Measurements from ENCODE around the gene CINP. TPM values are rescaled to one million over a fixed set of nuclear protein-coding genes. Genes with fewer than 3 reads are reported as not detected.

Gene CINP
- total and polyA plus RNA-seq, 2 of the 8 experiments (the other 6 are each of a cell fraction or from before 2014, with no cell fraction given), result 47.8 to 51.6 TPM

DNA sequence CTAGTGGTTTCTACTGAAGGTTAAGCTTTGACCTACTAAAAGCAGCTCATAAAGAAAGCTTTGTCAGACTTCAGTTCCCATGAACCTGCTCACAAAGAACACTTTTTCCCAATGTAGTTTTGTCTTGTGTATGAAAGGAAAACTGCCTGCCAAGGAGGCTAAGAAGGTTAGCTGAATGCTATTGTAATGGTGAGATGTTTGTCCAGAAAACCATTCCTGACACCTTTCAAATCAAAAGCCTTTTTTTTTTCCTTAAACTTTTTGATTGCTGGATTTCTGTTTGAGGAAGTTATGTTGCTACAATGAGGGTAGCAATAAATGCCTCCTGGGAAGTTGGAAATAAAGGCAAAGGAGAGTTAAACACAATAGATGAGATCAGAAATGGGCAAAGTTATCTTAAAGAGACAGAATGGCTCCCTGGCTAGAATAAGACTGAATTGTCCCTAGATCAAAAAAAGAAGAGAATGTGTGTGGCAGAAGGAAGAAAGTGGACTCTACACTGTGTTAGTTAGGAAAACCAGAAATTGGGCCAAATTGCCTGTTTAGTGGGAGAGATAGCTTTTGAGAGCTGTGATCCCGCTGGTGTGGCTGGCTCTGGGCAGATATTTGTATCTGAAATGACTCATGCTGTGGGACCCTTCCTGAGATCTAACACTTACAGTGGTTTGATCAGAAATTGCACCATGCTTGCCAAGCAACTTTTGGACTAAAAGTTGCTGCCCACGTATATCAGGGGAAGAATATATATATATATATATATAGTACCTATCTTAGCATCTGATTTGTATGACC lies 27.6 kb upstream of the CINP start:
- 77% methylated on average over 2 of the region's 2 CpGs; no CpG with 5 or more reads in 1 of the 2 experiments for WGBS, 2 experiments (ENCODE audit: extremely low coverage in 1 of 2, insufficient coverage in 1 of 2, insufficient read length in 1 of 2, insufficient replicate concordance in 2 of 2, low coverage in 1 of 2, low lambda C conversion rate in 2 of 2, missing lambda C conversion rate in 1 of 2)
- DNase-seq (ENCODE audit: low read depth in 1 of 2, low spot score in 2 of 2), result no peak
- CTCF ChIA-PET (ENCODE audit: partially characterized antibody), result interaction anchor here (0.7 to 1.9 kb wide), 3 partner anchors 39 to 76 kb away, joined by 3 to 6 read pairs (median 3); no protein-coding TSS in a partner anchor
- TF ChIP-seq PHF8 (conservative IDR thresholded peaks at IDR 0.05; ENCODE audit: low read depth, low read length), result no peak
- no peak for TF ChIP-seq HDAC2 (IDR thresholded peaks at IDR 0.05; ENCODE audit: borderline replicate concordance in 1 of 2, low read depth in 2 of 2, low read length in 2 of 2)
- TF ChIP-seq MAFK (IDR thresholded peaks at IDR 0.05; ENCODE audit: low read depth, low read length), result no peak
- no peak for TF ChIP-seq SUZ12 (IDR thresholded peaks at IDR 0.05; ENCODE audit: low read length)
- TF ChIP-seq, protein P1, sequence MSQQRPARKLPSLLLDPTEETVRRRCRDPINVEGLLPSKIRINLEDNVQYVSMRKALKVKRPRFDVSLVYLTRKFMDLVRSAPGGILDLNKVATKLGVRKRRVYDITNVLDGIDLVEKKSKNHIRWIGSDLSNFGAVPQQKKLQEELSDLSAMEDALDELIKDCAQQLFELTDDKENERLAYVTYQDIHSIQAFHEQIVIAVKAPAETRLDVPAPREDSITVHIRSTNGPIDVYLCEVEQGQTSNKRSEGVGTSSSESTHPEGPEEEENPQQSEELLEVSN (IDR thresholded peaks at IDR 0.05), result no peak
- TF ChIP-seq RBBP5 (IDR thresholded peaks at IDR 0.05; ENCODE audit: borderline replicate concordance, low read depth, low read length), result no peak
- TF ChIP-seq, protein P2, sequence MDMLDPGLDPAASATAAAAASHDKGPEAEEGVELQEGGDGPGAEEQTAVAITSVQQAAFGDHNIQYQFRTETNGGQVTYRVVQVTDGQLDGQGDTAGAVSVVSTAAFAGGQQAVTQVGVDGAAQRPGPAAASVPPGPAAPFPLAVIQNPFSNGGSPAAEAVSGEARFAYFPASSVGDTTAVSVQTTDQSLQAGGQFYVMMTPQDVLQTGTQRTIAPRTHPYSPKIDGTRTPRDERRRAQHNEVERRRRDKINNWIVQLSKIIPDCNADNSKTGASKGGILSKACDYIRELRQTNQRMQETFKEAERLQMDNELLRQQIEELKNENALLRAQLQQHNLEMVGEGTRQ (IDR thresholded peaks at IDR 0.05; ENCODE audit: low read length), result no peak
- TF ChIP-seq ZNF274 (IDR thresholded peaks at IDR 0.05; ENCODE audit: borderline replicate concordance, extremely low read depth, low read length), result no peak
- TF ChIP-seq YY1 (IDR thresholded peaks at IDR 0.05; ENCODE audit: low read depth, low read length), result no peak
- TF ChIP-seq RFX5 (IDR thresholded peaks at IDR 0.05; ENCODE audit: borderline replicate concordance, low read depth, low read length), result no peak

More for the DNA sequence above, 27.6 kb upstream of the CINP start:
- Histone ChIP-seq H2BK5ac (ENCODE audit: low read depth, low read length) (no peak overlapping the region), H2BK15ac (ENCODE audit: low read length) (no peak overlapping the region), H3K56ac (replicated peaks; ENCODE audit: insufficient read length, low read depth, low read length) (no peak overlapping the region), H3K4ac (replicated peaks; ENCODE audit: insufficient read length, low read depth, low read length) (no peak overlapping the region), H3K9me3 (ENCODE audit: insufficient read depth in 2 of 2, low read depth in 1 of 2, low read length in 1 of 2) (no peaks in the 10 kb centered on the region), H4K8ac (ENCODE audit: extremely low read depth, insufficient read depth, low read length) (no peak overlapping the region), H3K18ac (ENCODE audit: extremely low read depth, low read length) (no peak overlapping the region), H3K79me1 (ENCODE audit: low read depth, low read length) (no peaks in the 10 kb centered on the region), H3K4me1 (replicated peaks in 1 of 4; ENCODE audit: control insufficient read depth in 3 of 4, insufficient read depth in 4 of 4, low read length in 3 of 4) (peaks cover 4 to 9% (median 7%) of the 10 kb centered on the region in 4 experiments; a peak in 4 of 7 replicates), H3K27me3 (replicated peaks in 1 of 4; ENCODE audit: control insufficient read depth in 3 of 4, extremely low read depth in 1 of 4, insufficient read depth in 3 of 4, low read length in 3 of 4) (no peaks in the 10 kb centered on the region), H3K79me2 (ENCODE audit: control insufficient read depth in 1 of 2, insufficient read depth in 2 of 2, low read length in 2 of 2) (no peaks in the 10 kb centered on the region), H2AFZ (ENCODE audit: low read length) (no peak overlapping the region), H3K4me3 (ENCODE audit: extremely low read depth in 1 of 4, insufficient read depth in 2 of 4, low read depth in 3 of 4, low read length in 4 of 4) (no peak overlapping the region), H3K27ac (ENCODE audit: low read depth, low read length) (no peak overlapping the region), H2BK120ac (replicated peaks; ENCODE audit: low read depth, low read length) (no peak overlapping the region), H3K4me2 (ENCODE audit: insufficient read depth in 1 of 2, low read depth in 2 of 2, low read length in 2 of 2) (no peak overlapping the region), H2AK5ac (ENCODE audit: low read depth, low read length) (no peak overlapping the region), H3K36me3 (ENCODE audit: control insufficient read depth in 2 of 4, insufficient read depth in 4 of 4, low read length in 3 of 4) (no peaks in the 10 kb centered on the region; a peak in 1 of 8 replicates), H3K9ac (replicated peaks in 1 of 4; ENCODE audit: extremely low read depth in 1 of 4, low read depth in 3 of 4, low read length in 3 of 4) (no peak overlapping the region), H4K20me1 (replicated peaks in 1 of 2; ENCODE audit: control insufficient read depth in 1 of 2, insufficient read depth in 2 of 2, low read length in 2 of 2) (no peaks in the 10 kb centered on the region), H3K23ac (ENCODE audit: insufficient read length) (no peak overlapping the region), H2BK20ac (ENCODE audit: low read length) (no peak overlapping the region), H2BK12ac (ENCODE audit: low read depth, low read length) (no peak overlapping the region), H4K5ac (ENCODE audit: insufficient read length, low read depth, low read length) (no peak overlapping the region), H3K14ac (ENCODE audit: insufficient read length) (no peak overlapping the region), H3K23me2 (ENCODE audit: low read depth, low read length) (no peaks in the 10 kb centered on the region; the same call in 1 of the 2 replicates), H4K91ac (replicated peaks; ENCODE audit: insufficient read length, low read length) (no peak overlapping the region)
- no peak for FAIRE-seq
- POLR2A ChIA-PET (ENCODE audit: partially characterized antibody), result interaction anchor here (0.7 to 1.5 kb wide), 4 partner anchors 18 to 310 kb away, joined by 3 read pairs; no protein-coding TSS in a partner anchor
